ENCODE data around the gene KLHL42. TPM values are rescaled to one million over a fixed set of nuclear protein-coding genes. Genes with fewer than 3 reads are reported as not detected.

Gene KLHL42
- total RNA-seq, 1 donor: 42.0 TPM

GRCh38 chr12:27782481-27782880 is 2.4 kb downstream of the KLHL42 start:
- Histone ChIP-seq H3K9me3 (ENCODE audit: low read depth, low read length) (no peaks in the 10 kb centered on the region), H3K4me1 (ENCODE audit: insufficient read depth, low read length) (peaks cover 24% of the 10 kb centered on the region), H3K79me2 (ENCODE audit: insufficient read depth, low read length) (peaks cover 62% of the 10 kb centered on the region), H3K27me3 (ENCODE audit: insufficient read depth, low read length) (no peaks in the 10 kb centered on the region), H3K27ac (ENCODE audit: low read depth, low read length) (no peak overlapping the region), H3K4me2 (ENCODE audit: insufficient read depth, low read length) (no peak overlapping the region), H4K20me1 (ENCODE audit: insufficient read depth, low read length) (peaks cover 4% of the 10 kb centered on the region), H3K4me3 (ENCODE audit: insufficient read depth, low read length) (no peak overlapping the region), H3K36me3 (ENCODE audit: insufficient read depth, low read length) (peaks cover 7% of the 10 kb centered on the region), H2AFZ (ENCODE audit: low read length) (no peak overlapping the region)
- TF ChIP-seq CTCF (IDR thresholded peaks at IDR 0.05; ENCODE audit: extremely low read depth, low read depth, low read length): no peak
- peak; percentile 74 for DNase-seq (ENCODE audit: insufficient read length, low spot score, missing footprints)

- H3K79me2 ChIP-seq (ENCODE audit: insufficient read depth, low read length): peaks cover 88% of the 10 kb centered on the region
- peaks cover 16% of the 10 kb centered on the region for H3K4me1 ChIP-seq (ENCODE audit: insufficient read depth, low read length)
- peak; percentile 82 for DNase-seq (ENCODE audit: insufficient read length, low spot score, missing footprints)
- peak overlapping the region; percentile 72 for H3K27ac ChIP-seq (ENCODE audit: low read depth, low read length)
- TF ChIP-seq CTCF (IDR thresholded peaks at IDR 0.05; ENCODE audit: extremely low read depth, low read depth, low read length): no peak
- H3K4me3 ChIP-seq (ENCODE audit: insufficient read depth, low read length): no peak overlapping the region
- H4K20me1 ChIP-seq (ENCODE audit: insufficient read depth, low read length): peaks cover 14% of the 10 kb centered on the region
- no peak overlapping the region for H2AFZ ChIP-seq (ENCODE audit: low read length)
- peak overlapping the region; percentile 15 for H3K4me2 ChIP-seq (ENCODE audit: insufficient read depth, low read length)
- no peaks in the 10 kb centered on the region for H3K9me3 ChIP-seq (ENCODE audit: low read depth, low read length)
- no peaks in the 10 kb centered on the region for H3K27me3 ChIP-seq (ENCODE audit: insufficient read depth, low read length)
- H3K36me3 ChIP-seq (ENCODE audit: insufficient read depth, low read length): peaks cover 12% of the 10 kb centered on the region
Measured at GRCh38 chr12:27785882-27786570, 6.0 kb downstream of the KLHL42 start.

DNA sequence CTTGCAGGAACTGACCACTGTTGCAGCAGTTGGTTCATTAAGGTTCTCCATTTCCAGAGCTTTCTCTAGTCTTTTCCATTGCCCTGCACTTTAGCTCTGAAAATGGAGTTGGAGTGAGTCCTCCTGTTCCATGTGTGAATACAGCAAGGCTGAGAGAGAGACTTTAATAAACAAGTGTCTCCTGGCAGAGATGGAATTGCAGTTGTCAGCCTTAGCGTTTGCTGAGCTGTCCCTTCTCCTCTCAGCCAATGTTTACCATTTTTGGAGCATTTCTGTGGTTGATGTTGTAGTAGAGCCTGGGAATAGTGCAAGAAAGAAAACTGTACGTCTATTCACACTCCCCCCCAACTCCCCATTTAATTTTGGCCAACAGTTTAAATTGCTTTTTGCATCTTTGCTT is 7.5 kb downstream of the KLHL42 start:
- no peaks in the 10 kb centered on the region for H3K27me3 ChIP-seq (ENCODE audit: insufficient read depth, low read length)
- DNase-seq (ENCODE audit: insufficient read length, low spot score, missing footprints): no peak
- H3K9me3 ChIP-seq (ENCODE audit: low read depth, low read length): no peaks in the 10 kb centered on the region
- no peak overlapping the region for H3K27ac ChIP-seq (ENCODE audit: low read depth, low read length)
- TF ChIP-seq CTCF (IDR thresholded peaks at IDR 0.05; ENCODE audit: extremely low read depth, low read depth, low read length): no peak
- H2AFZ ChIP-seq (ENCODE audit: low read length): no peak overlapping the region
- peaks cover 5% of the 10 kb centered on the region for H3K4me1 ChIP-seq (ENCODE audit: insufficient read depth, low read length)
- peaks cover 83% of the 10 kb centered on the region for H3K79me2 ChIP-seq (ENCODE audit: insufficient read depth, low read length)
- no peak overlapping the region for H3K4me2 ChIP-seq (ENCODE audit: insufficient read depth, low read length)
- peaks cover 12% of the 10 kb centered on the region for H4K20me1 ChIP-seq (ENCODE audit: insufficient read depth, low read length)
- H3K36me3 ChIP-seq (ENCODE audit: insufficient read depth, low read length): peaks cover 18% of the 10 kb centered on the region
- H3K4me3 ChIP-seq (ENCODE audit: insufficient read depth, low read length): no peak overlapping the region

DNA sequence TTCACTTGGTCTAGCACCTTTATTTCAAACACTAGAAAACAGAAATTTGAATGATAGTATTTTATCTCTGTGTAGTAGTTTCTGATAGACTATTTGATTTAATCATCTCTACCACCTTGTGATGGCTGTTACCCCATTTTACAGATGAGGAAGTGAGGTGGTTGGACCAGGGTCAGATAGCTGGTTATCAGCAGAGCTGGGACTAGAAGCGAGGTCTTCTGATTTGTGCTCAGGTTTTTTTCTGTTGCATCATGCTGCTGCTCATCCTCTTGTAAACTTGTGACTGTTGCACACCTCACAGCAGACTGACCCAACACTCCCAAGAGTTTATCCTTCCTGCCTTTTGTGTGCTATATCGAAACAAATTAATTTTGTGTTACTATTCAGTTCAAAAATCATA is 10.1 kb downstream of the KLHL42 start:
- no peak overlapping the region for H2AFZ ChIP-seq (ENCODE audit: low read length)
- H3K4me2 ChIP-seq (ENCODE audit: insufficient read depth, low read length): no peak overlapping the region
- H4K20me1 ChIP-seq (ENCODE audit: insufficient read depth, low read length): peaks cover 12% of the 10 kb centered on the region
- H3K4me3 ChIP-seq (ENCODE audit: insufficient read depth, low read length): no peak overlapping the region
- H3K27me3 ChIP-seq (ENCODE audit: insufficient read depth, low read length): no peaks in the 10 kb centered on the region
- TF ChIP-seq CTCF (IDR thresholded peaks at IDR 0.05; ENCODE audit: extremely low read depth, low read depth, low read length): no peak
- peaks cover 27% of the 10 kb centered on the region for H3K36me3 ChIP-seq (ENCODE audit: insufficient read depth, low read length)
- no peak overlapping the region for H3K27ac ChIP-seq (ENCODE audit: low read depth, low read length)
- no peaks in the 10 kb centered on the region for H3K9me3 ChIP-seq (ENCODE audit: low read depth, low read length)
- no peak for DNase-seq (ENCODE audit: insufficient read length, low spot score, missing footprints)
- H3K4me1 ChIP-seq (ENCODE audit: insufficient read depth, low read length): peaks cover 5% of the 10 kb centered on the region
- H3K79me2 ChIP-seq (ENCODE audit: insufficient read depth, low read length): peaks cover 63% of the 10 kb centered on the region

Measured in osteoblast (primary cell).